HL-60 (cell line): ENCODE data around the gene SSPN.

Experiments used
- DNase-seq, 2 experiments: peaks; one replicate each; pipeline ENCODE4 v3.0.0-alpha.2; 2010 to 2020; ENCODE audit warnings: low read depth in 1 of 2, low spot score in 1 of 2
- H3K27ac ChIP-seq: fragments of 250-450 bp; sonication (Bioruptor Pico); replicated peaks from 2 replicates; pipeline ENCODE4 v1.5.1; 2020; ENCODE audit warnings: mild to moderate bottlenecking, moderate library complexity
- H3K27me3 ChIP-seq: fragments of 250-450 bp; sonication (Bioruptor Pico); 2 replicates; pipeline ENCODE4 v1.5.1; 2021; ENCODE audit warnings: mild to moderate bottlenecking, moderate library complexity; ENCODE audit not compliant: insufficient read depth, poor library complexity, severe bottlenecking
- H3K4me3 ChIP-seq: replicated peaks from 2 replicates; pipeline ENCODE4 v1.5.1; 2011; ENCODE audit warnings: mild to moderate bottlenecking, control low read depth, low read length; ENCODE audit not compliant: insufficient read depth
- GABPA ChIP-seq: IDR thresholded peaks from 2 replicates; pipeline ENCODE4 v1.6.1; 2012; ENCODE audit warnings: low read depth
- POLR2AphosphoS5 ChIP-seq: IDR thresholded peaks from 2 replicates; pipeline ENCODE4 v1.6.1; 2012; ENCODE audit warnings: low read depth
- REST ChIP-seq: IDR thresholded peaks from 2 replicates; pipeline ENCODE4 v1.6.1; 2012; ENCODE audit warnings: low read depth; ENCODE audit not compliant: insufficient replicate concordance
- SPI1 ChIP-seq: IDR thresholded peaks from 2 replicates; pipeline ENCODE4 v1.6.1; 2012; ENCODE audit warnings: low read depth, mild to moderate bottlenecking, borderline replicate concordance
- TF ChIP-seq, protein P1 (sequence below): IDR thresholded peaks from one replicate; pipeline ENCODE4 v1.5.1; 2011; ENCODE audit warnings: low read length, control low read depth, inconsistent platforms; ENCODE audit not compliant: insufficient read depth

Gene SSPN

DNA sequence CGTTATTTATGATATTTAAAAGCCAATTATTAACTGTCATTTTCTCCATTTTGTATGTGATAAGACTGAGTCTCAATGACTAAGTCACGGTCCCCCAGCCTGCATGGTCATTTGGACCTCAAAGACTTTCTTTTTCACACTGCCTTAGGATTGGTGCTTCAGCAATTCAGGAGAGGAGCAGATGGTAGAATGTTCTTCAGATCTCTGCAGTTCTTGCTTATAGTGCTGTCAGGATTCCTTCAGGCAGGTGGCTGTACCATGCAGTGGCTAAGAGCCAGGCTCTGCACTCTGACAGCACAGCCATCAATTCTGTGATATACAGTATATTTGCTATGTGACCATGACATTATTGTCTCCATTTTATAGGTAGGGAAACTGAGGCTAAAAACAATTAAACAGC, 18.7 kb downstream of the SSPN start:
- TF ChIP-seq GABPA, result no peak
- TF ChIP-seq SPI1, result no peak
- no peak for TF ChIP-seq POLR2AphosphoS5
- TF ChIP-seq, protein P1, sequence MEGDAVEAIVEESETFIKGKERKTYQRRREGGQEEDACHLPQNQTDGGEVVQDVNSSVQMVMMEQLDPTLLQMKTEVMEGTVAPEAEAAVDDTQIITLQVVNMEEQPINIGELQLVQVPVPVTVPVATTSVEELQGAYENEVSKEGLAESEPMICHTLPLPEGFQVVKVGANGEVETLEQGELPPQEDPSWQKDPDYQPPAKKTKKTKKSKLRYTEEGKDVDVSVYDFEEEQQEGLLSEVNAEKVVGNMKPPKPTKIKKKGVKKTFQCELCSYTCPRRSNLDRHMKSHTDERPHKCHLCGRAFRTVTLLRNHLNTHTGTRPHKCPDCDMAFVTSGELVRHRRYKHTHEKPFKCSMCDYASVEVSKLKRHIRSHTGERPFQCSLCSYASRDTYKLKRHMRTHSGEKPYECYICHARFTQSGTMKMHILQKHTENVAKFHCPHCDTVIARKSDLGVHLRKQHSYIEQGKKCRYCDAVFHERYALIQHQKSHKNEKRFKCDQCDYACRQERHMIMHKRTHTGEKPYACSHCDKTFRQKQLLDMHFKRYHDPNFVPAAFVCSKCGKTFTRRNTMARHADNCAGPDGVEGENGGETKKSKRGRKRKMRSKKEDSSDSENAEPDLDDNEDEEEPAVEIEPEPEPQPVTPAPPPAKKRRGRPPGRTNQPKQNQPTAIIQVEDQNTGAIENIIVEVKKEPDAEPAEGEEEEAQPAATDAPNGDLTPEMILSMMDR, result no peak
- TF ChIP-seq REST, result no peak
- no peak for DNase-seq
- H3K27ac ChIP-seq, result no peak overlapping the region
- no peak overlapping the region for H3K4me3 ChIP-seq
- no peaks in the 10 kb centered on the region for H3K27me3 ChIP-seq

- Histone ChIP-seq H3K4me3 (no peak overlapping the region), H3K27me3 (no peaks in the 10 kb centered on the region), H3K27ac (no peak overlapping the region)
- TF ChIP-seq SPI1 (no peak), POLR2AphosphoS5 (no peak), GABPA (no peak)
- no peak for DNase-seq
These were observed 24.4 kb downstream of the SSPN start for GRCh38 chr12:26219736-26220135.

DNA sequence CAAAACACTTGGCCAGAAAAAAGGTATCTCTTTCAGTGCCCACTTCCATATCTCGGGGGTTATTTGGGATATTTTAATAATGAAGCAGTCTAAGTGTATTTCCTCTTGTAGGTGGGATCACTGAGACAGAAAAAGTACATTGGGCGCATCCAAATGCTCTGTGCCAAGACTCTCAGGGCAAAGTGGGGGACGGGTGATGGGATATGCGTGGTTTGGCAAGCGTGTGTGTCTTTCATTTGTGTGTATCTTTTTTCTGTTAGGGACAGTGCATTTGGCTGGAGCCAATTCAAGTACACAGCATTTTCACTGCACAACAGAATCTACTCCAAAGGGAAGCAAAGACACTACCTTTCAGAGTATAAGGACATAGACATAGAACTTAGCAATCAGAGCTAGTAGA, 29.3 kb downstream of the SSPN start:
- no peak for TF ChIP-seq GABPA
- no peak for TF ChIP-seq REST
- no peak for TF ChIP-seq POLR2AphosphoS5
- no peak for TF ChIP-seq SPI1
- TF ChIP-seq, protein P1, result no peak
- DNase-seq, result no peak
- Histone ChIP-seq H3K27ac (no peak overlapping the region), H3K27me3 (peaks cover 5% of the 10 kb centered on the region), H3K4me3 (no peak overlapping the region)

DNA sequence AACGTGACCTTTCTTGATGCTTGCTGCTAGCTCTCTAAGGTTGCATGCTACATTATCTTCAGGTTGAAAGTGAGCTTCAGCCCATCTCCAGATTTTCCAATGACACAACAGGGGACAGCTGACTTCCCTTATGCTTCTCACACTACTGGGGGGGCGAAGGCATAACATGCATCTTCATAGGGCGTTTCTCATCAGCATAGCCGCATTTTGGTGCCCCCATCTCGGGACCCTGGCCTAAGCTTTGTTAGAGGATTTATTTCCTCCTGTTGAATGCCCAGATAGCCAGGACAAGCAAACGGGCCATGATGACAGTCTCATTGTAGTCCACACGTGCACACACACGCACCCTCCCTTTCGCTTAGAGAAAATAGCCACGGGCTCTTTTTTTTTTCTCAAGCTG, 30.7 kb downstream of the SSPN start:
- Histone ChIP-seq H3K27me3 (peaks cover 5% of the 10 kb centered on the region), H3K4me3 (no peak overlapping the region)

More for the DNA sequence above, 30.7 kb downstream of the SSPN start:
- H3K27ac ChIP-seq, result no peak overlapping the region
- TF ChIP-seq SPI1, result no peak
- TF ChIP-seq REST, result no peak
- TF ChIP-seq, protein P1, result no peak
- TF ChIP-seq GABPA, result no peak
- no peak for TF ChIP-seq POLR2AphosphoS5
- no peak for DNase-seq
